Mesendoderm (in vitro differentiated cells): ENCODE data around the gene CBR1.

ENCODE experiments used
- DNase-seq: peaks from one replicate; pipeline ENCODE4 v3.0.0; 2013
- H2AK5ac ChIP-seq: 2 replicates; pipeline ENCODE4 v1.6.1; 2013; ENCODE audit warnings: low read length, inconsistent platforms
- H2BK120ac ChIP-seq: 2 replicates; pipeline ENCODE4 v1.6.1; 2013; ENCODE audit warnings: low read depth, mild to moderate bottlenecking, low read length, moderate library complexity, mixed read lengths
- H2BK15ac ChIP-seq: replicated peaks from 2 replicates; pipeline ENCODE4 v1.6.1; 2013; ENCODE audit warnings: low read depth, mild to moderate bottlenecking, moderate library complexity
- H2BK5ac ChIP-seq: 2 replicates; pipeline ENCODE4 v1.6.1; 2013; ENCODE audit warnings: low read length, inconsistent platforms
- H3K18ac ChIP-seq: 2 replicates; pipeline ENCODE4 v1.6.1; 2013; ENCODE audit warnings: mild to moderate bottlenecking, low read length, mixed read lengths
- H3K23ac ChIP-seq: one replicate; pipeline ENCODE4 v1.6.1; 2013; ENCODE audit warnings: low read length
- H3K27ac ChIP-seq: 2 replicates; pipeline ENCODE4 v1.5.1; 2013; ENCODE audit warnings: low read depth, mild to moderate bottlenecking, inconsistent platforms, low read length, moderate library complexity
- H3K27me3 ChIP-seq: 2 replicates; pipeline ENCODE4 v1.6.1; 2013; ENCODE audit warnings: low read length, control low read depth, mild to moderate bottlenecking, inconsistent platforms; ENCODE audit not compliant: insufficient read depth, poor library complexity
- H3K36me3 ChIP-seq: 2 replicates; pipeline ENCODE4 v1.6.1; 2013; ENCODE audit warnings: low read length, inconsistent platforms; ENCODE audit not compliant: control insufficient read depth, insufficient read depth
- H3K4ac ChIP-seq: one replicate; pipeline ENCODE4 v1.6.1; 2013; ENCODE audit warnings: low read depth, mild to moderate bottlenecking, low read length, moderate library complexity
- H3K4me1 ChIP-seq: 2 replicates; pipeline ENCODE4 v1.6.1; 2013; ENCODE audit warnings: low read depth, low read length, inconsistent platforms; ENCODE audit not compliant: control insufficient read depth
- H3K4me2 ChIP-seq: 2 replicates; pipeline ENCODE4 v1.6.1; 2013; ENCODE audit warnings: low read length
- H3K4me3 ChIP-seq: 2 replicates; pipeline ENCODE4 v1.5.1; 2013; ENCODE audit warnings: mild to moderate bottlenecking, low read length
- H3K56ac ChIP-seq: one replicate; pipeline ENCODE4 v1.6.1; 2013; ENCODE audit warnings: low read length
- H3K79me1 ChIP-seq: 2 replicates; pipeline ENCODE4 v1.6.1; 2013; ENCODE audit warnings: low read length, inconsistent platforms
- H3K79me2 ChIP-seq: 2 replicates; pipeline ENCODE4 v1.6.1; 2013; ENCODE audit warnings: mild to moderate bottlenecking, low read length; ENCODE audit not compliant: control insufficient read depth, insufficient read depth
- H3K9ac ChIP-seq: 2 replicates; pipeline ENCODE4 v1.6.1; 2013; ENCODE audit warnings: low read length, inconsistent platforms
- H4K5ac ChIP-seq: one replicate; pipeline ENCODE4 v1.6.1; 2013; ENCODE audit warnings: low read length
- H4K8ac ChIP-seq: one replicate; pipeline ENCODE4 v1.6.1; 2013; ENCODE audit warnings: low read depth, mild to moderate bottlenecking, control low read depth, low read length, moderate library complexity
- WGBS: extraction: QIAGEN DNeasy Blood & Tissue Kit; methylation state at CpG from one replicate; pipeline ENCODE4 v1.1.7; 2013; ENCODE audit warnings: low lambda C conversion rate, missing lambda C conversion rate; ENCODE audit not compliant: insufficient coverage; ENCODE audit errors: extremely low coverage; 5-methylcytosine and 5-hydroxymethylcytosine counted together

CBR1 gene

DNA sequence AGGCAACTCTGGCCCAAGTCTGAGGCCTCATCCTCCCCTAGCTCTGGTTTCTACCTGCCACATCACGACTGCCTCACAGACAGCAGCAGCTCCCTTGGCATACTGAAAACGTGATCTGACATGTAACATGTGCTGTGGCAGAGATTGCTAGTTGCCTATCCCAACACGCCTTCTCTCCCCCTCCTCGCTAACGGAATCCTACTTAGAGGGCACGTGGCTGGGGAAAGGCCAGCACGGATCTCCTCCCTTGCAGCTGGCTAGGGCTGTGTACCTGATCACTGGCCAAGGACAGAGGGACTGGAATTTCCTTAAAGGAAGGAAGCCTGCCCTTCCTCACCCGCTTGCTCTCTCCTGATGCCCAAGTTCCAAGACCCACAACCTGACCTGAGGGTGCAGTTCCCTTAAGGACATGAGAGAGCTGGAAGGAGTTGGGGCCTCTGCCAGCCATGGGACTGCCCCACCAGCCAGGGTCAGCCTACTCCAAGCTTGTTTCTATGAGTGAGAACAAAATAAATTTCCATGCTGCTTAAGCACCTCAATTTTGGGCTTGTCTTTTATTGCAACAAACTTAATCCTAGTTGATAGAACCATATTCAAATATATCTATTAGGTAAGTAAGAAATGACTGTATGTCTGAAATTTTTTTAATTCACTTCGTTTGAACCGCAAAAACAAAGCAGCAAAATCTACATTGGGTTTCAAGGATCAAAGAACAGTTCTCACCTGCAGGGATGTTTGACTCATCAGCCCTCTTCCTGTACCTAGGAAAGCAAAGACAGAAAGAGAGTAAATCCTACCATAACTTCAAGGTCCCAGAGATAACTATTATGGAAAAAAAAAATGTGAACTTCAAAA, 16.7 kb upstream of the CBR1 start:
- H3K36me3 ChIP-seq, result peaks cover 23% of the 10 kb centered on the region
- no peak overlapping the region for H4K8ac ChIP-seq
- H3K18ac ChIP-seq, result no peak overlapping the region
- no peaks in the 10 kb centered on the region for H3K4me1 ChIP-seq
- no peak overlapping the region for H3K4me3 ChIP-seq
- no CpG with 5 or more reads among the region's 10 CpGs for WGBS
- no peak for DNase-seq
- H3K79me2 ChIP-seq, result no peaks in the 10 kb centered on the region
- no peak overlapping the region for H3K27ac ChIP-seq
- H3K9ac ChIP-seq, result no peak overlapping the region
- H2BK15ac ChIP-seq, result no peak overlapping the region
- H3K4ac ChIP-seq, result no peak overlapping the region
- H3K4me2 ChIP-seq, result no peak overlapping the region
- no peak overlapping the region for H2AK5ac ChIP-seq
- H2BK120ac ChIP-seq, result no peak overlapping the region
- no peak overlapping the region for H3K56ac ChIP-seq
- no peak overlapping the region for H4K5ac ChIP-seq
- H3K79me1 ChIP-seq, result peaks cover 4% of the 10 kb centered on the region
- no peaks in the 10 kb centered on the region for H3K27me3 ChIP-seq
- no peak overlapping the region for H2BK5ac ChIP-seq
- no peak overlapping the region for H3K23ac ChIP-seq

DNA sequence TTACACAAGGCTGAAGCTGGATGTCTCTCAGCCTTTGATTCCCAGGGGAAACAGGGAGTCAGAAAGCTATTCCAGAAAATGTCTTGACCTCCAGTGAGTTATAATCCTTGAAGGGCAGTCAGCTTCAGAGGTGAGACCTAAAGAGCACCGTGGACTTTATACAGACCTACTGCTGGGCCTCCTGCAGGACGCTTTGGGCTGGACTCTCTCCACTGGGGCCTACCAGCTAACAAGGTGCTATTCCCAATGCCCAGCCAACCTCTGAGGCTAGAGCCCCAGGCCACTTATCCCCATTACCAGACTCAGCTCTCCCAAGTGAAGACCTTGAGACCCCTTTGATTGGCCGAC, 16.1 kb upstream of the CBR1 start:
- Histone ChIP-seq H3K4me1 (no peaks in the 10 kb centered on the region), H3K36me3 (peaks cover 20% of the 10 kb centered on the region), H4K5ac (no peak overlapping the region), H2BK15ac (no peak overlapping the region), H3K27ac (no peak overlapping the region), H3K79me2 (no peaks in the 10 kb centered on the region), H4K8ac (no peak overlapping the region), H2AK5ac (no peak overlapping the region), H3K18ac (no peak overlapping the region), H3K56ac (no peak overlapping the region), H3K27me3 (no peaks in the 10 kb centered on the region), H3K4ac (no peak overlapping the region), H3K4me3 (no peak overlapping the region), H3K79me1 (peaks cover 6% of the 10 kb centered on the region), H2BK5ac (no peak overlapping the region), H2BK120ac (no peak overlapping the region), H3K4me2 (no peak overlapping the region), H3K23ac (no peak overlapping the region), H3K9ac (no peak overlapping the region)
- WGBS, result no CpG with 5 or more reads among the region's 3 CpGs
- no peak for DNase-seq

DNA sequence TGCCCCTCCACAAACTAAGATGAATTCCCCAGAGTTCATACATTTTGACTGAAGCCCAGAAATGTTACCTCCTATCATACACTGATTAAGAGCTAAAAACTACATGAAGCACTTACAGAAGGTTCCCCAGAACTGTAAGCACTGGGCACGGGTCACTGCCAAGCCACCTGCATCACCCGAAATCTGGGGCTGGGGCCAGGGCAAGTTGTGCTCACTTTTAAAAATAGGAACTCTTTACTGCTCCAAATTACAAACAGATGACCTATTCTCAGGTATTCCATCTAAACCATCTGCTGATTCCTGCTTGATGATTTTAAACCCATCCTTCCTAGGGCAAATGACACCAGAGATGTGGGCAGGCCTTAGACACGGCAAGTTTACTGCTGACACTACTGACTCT, 14.3 kb upstream of the CBR1 start:
- Histone ChIP-seq H2BK5ac (no peak overlapping the region), H3K9ac (no peak overlapping the region), H2AK5ac (no peak overlapping the region), H3K4me3 (no peak overlapping the region), H3K18ac (no peak overlapping the region), H3K4me2 (no peak overlapping the region), H3K4me1 (no peaks in the 10 kb centered on the region), H2BK120ac (no peak overlapping the region), H3K27me3 (no peaks in the 10 kb centered on the region), H3K36me3 (peaks cover 19% of the 10 kb centered on the region), H2BK15ac (no peak overlapping the region), H3K23ac (no peak overlapping the region), H4K5ac (no peak overlapping the region), H3K56ac (no peak overlapping the region), H3K79me2 (no peaks in the 10 kb centered on the region), H3K4ac (no peak overlapping the region), H3K79me1 (peaks cover 6% of the 10 kb centered on the region), H4K8ac (no peak overlapping the region), H3K27ac (no peak overlapping the region)
- no peak for DNase-seq
- WGBS, result no CpG with 5 or more reads among the region's 3 CpGs

DNA sequence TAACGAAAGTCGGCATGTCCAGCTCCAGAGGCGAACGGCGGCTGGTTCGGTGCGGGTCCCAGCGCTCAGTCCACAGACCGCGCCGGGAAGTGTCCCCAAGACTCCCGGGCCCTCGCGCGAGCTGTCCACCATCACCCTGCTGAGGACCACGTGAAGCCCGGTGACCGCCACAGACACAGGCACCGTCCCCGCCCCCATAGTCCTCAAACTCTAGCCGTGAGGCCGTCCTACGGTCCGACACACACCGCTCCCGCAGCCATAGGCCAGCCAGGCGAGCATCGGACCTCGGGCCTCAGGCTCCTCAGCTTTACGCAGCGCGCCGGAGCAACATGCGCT, 10.0 kb upstream of the CBR1 start:
- WGBS, result no CpG with 5 or more reads among the region's 34 CpGs
- Histone ChIP-seq H3K23ac (peak overlapping the region; percentile 92), H3K79me1 (peaks cover 6% of the 10 kb centered on the region), H2BK120ac (no peak overlapping the region), H2BK5ac (peak overlapping the region; percentile 61), H3K4ac (no peak overlapping the region), H2AK5ac (no peak overlapping the region), H3K36me3 (peaks cover 4% of the 10 kb centered on the region), H4K5ac (no peak overlapping the region), H2BK15ac (no peak overlapping the region), H3K9ac (peak overlapping the region; percentile 95), H3K27ac (peak overlapping the region; percentile 92), H3K27me3 (no peaks in the 10 kb centered on the region), H3K56ac (peak overlapping the region; percentile 100), H3K4me3 (peak overlapping the region; percentile 99), H3K18ac (peak overlapping the region; percentile 43), H3K4me1 (no peaks in the 10 kb centered on the region), H3K4me2 (peak overlapping the region; percentile 70), H3K79me2 (no peaks in the 10 kb centered on the region), H4K8ac (no peak overlapping the region)
- DNase-seq, result no peak

DNA sequence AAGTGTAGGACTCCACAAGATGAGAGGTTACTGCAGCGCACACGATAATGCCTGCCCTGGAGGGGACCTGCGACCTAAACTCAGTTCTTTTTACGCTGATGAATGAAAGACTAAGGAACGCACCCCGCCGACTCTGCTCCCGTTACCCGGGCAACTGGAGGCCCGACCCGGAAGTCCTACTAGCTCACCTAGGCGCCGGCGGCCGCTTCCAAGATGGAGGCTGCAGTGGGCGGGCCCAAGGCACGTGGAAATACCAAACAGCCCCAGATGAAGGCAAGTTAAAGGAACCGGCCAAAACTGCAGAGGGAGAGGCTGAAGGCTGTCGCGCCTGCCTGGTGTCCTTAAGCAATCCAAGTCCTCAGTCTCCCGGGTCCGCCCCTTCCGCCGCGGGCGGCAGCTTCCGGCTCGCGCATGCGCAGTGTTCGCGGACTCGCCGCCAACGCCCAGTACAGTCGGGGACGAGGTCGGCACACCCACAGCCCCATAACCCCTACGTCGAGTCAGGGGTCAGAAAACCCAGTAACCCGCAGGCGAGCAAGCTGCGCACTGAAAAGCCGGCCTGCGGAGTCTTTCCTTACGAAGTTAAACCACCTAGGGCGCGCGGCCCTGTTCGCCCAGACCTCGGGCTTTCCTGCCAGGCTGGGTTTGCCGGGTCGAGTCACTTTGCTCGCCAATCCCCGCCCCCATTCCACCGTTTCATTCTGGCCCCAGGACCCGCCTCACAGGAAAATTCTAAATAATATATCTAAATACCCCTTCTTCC, 9.5 kb upstream of the CBR1 start, which contains the start of gene SETD4:
SETD4 (minus strand) TSS at position 368 of the 763 bp plus-strand sequence. CDS start 1,638 bp downstream, outside the sequence.
- H3K4ac ChIP-seq, result peak within 1 kb of the TSS; percentile 77

More for the DNA sequence above, 9.5 kb upstream of the CBR1 start, which contains the start of gene SETD4:
- H3K27me3 ChIP-seq, result no peaks in the 10 kb centered on the region
- H3K4me3 ChIP-seq, result peak within 1 kb of the TSS; percentile 99
- peak within 1 kb of the TSS; percentile 92 for H3K27ac ChIP-seq
- peak; percentile 98 for DNase-seq
- peak within 1 kb of the TSS; percentile 69 for H4K8ac ChIP-seq
- H4K5ac ChIP-seq, result peak within 1 kb of the TSS; percentile 74
- no peaks in the 10 kb centered on the region for H3K79me2 ChIP-seq
- peak within 1 kb of the TSS; percentile 70 for H3K4me2 ChIP-seq
- peaks cover 3% of the 10 kb centered on the region for H3K36me3 ChIP-seq
- no peaks in the 10 kb centered on the region for H3K4me1 ChIP-seq
- no peak within 1 kb of the TSS for H2BK15ac ChIP-seq
- peak within 1 kb of the TSS; percentile 91 for H3K18ac ChIP-seq
- H2AK5ac ChIP-seq, result no peak within 1 kb of the TSS
- peak within 1 kb of the TSS; percentile 100 for H3K56ac ChIP-seq
- H3K9ac ChIP-seq, result peak within 1 kb of the TSS; percentile 95
- H2BK5ac ChIP-seq, result peak within 1 kb of the TSS; percentile 61
- no CpG with 5 or more reads among the region's 57 CpGs for WGBS
- H2BK120ac ChIP-seq, result no peak within 1 kb of the TSS
- peaks cover 6% of the 10 kb centered on the region for H3K79me1 ChIP-seq
- H3K23ac ChIP-seq, result peak within 1 kb of the TSS; percentile 92
